GM21723 (cell line): ENCODE data around the gene PPP1CA.
"Not testable (repeated sequence)": the region's sequence is repeated elsewhere in the genome, so short reads cannot be mapped to it uniquely, and the experiment has no call there.

ENCODE experiments used
- ATAC-seq: cut with Tn5 transposase; IDR thresholded peaks from one replicate; pipeline ENCODE4 v1.9.1; 2021; ENCODE audit warnings: mild to moderate bottlenecking, moderate library complexity; ENCODE audit not compliant: unreplicated experiment

Gene PPP1CA

DNA sequence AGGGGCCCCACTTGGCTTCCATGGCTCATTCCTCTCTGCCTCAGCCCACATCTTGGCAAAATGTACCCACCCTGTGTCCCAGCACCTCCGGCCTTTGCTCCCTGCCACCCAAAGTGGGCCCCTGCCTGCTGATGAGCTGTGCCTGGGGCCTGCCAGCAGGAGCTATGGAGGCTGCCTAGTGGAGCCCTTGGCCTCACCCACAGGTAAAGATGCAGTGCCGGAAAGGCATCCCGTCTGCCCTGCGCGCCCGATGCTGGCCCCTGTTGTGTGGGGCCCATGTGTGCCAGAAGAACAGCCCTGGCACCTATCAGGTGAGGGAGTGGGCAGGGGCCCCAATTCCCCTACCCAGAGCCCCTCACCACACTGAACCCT, 3.5 kb upstream of the PPP1CA start:
- ATAC-seq, result no peak

DNA sequence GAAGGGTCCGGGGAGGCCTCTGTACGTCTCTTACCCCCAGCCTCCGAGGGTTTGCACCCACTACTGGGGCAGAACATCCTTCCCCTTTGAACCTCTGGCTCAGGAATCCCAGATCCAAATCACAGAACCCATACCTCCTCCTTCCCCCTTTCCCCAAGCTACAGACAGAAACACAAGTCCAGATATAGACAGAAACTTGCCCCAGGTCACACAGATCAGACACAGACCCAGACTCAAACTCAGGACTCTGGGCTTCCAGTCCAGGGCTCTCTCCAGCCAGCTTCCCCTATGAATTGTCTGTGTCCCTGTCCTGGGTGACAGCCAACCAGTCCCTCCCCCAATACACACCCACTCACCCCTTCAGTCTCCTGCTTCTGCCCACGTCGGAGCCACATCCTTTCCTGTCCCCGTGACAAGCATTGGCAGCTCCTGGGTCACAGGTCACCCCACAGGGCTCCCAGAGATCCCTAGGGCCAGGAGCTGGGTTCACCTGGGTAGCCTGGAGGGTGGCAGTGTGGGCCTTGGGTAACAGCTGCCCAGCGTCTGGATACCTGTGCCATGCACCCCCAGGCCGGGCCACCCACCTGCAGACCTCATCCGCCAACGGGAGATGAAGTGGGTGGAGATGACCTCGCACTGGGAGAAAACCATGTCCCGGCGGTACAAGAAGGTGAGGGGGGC, 3.0 kb upstream of the PPP1CA start:
- ATAC-seq, result no peak

DNA sequence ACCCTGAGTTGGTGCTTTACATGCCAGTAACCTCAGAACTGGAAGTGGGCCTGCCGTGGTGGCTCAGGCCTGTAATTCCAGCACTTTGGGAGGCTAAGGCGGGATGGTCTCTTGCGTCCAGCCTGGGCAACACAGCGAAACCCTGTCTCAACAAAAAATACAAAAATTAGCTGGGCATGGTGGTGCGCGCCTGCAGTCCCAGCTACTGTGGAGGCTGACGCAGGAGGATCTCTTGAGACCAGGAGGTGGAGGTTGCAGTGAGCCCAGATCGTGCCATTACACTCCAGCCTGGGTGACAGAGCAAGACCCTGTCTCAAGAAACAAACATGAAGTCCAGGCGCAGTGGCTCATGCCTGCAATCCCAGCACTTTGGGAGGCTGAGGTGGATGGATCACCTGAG, 1.4 kb upstream of the PPP1CA start:
- ATAC-seq, result not testable (repeated sequence)

DNA sequence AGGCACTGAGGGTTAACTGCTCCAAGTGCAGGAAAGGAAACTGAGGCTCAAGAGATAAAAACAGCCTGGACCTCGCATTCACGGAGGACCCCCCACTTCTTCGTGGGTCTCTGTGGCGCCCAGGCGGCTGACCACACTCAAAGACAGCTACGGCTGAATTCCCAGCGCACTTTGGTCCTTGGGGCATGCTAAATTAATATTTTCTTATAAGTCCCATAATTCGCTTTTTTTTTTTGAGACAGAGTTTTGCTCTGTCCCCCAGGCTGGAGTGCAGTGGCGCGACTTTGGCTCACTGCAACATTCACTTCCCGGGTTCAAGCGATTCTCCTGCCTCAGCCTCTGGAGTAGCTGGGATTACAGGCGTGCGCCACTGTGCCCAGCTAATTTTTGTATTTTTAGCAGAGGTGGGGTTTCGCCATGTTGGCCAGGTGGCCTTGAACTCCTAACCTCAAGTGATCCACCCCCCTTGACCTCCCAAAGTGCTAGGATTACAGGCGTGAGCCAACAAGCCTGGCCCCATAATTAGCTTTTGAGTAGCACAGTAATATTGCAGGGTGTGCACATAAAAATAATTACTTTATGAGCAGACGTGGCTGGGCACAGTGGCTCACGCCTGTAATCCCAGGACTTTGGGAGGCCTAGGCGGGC, 658 bp upstream of the PPP1CA start:
- not testable (repeated sequence) for ATAC-seq

DNA sequence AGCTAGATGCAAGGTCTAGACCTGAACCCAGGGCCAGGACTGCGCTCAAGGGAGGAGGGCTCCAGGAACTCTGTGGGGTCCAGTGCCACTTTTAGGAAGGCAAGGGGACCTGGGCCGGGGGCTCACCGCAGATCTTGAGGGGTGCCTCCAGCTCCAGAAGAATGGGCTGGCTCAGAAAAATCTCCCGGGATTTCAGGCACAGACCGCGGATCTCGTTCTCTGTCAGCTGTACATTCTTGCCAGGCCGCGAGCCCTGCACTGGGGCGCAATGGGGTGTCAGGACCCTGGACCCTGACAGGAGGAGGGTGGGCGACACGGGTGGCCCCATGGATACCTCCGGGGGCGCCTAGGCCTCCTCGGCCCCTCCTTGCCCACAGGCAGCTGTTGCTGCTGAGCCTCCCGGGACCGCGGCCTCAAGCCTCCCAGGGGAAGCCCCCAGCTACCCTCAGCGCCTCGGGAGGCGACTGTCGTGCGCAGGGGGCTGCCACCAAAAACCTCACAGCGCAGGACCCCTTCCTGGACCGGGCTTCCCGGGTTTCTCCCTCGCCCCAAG, 640 bp downstream of the PPP1CA start:
- ATAC-seq, result peak; percentile 14

DNA sequence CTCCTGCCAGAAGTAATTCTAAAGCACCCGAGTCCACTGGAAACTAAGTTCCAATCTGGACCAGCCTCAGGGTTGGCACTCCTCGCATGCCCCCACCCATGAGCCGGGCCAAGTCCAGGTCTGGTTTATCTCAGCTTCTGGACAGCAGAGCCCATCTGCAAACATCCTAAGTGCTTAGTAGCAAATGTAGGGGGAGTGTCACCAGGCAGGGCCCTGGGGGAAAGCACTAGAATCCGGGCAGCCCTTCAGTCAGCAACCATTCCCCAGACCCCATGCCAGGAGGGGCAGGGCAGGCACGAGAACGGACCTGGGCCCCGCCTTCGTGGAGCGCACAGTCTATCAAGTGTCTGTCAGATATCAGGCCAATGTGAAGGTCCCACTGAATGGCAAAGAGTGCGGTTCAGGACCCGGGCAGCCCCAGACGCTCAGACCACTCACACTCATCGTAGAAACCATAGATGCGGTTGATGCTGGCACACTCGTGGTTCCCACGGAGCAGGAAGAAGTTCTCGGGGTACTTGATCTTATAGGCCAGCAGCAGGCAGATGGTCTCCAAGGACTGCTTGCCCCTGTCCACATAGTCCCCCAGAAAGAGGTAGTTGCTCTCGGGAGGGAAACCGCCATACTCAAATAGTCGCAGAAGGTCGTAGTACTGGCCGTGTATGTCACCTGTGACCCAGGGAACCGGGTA, 1.3 kb downstream of the PPP1CA start:
- ATAC-seq, result no peak

DNA sequence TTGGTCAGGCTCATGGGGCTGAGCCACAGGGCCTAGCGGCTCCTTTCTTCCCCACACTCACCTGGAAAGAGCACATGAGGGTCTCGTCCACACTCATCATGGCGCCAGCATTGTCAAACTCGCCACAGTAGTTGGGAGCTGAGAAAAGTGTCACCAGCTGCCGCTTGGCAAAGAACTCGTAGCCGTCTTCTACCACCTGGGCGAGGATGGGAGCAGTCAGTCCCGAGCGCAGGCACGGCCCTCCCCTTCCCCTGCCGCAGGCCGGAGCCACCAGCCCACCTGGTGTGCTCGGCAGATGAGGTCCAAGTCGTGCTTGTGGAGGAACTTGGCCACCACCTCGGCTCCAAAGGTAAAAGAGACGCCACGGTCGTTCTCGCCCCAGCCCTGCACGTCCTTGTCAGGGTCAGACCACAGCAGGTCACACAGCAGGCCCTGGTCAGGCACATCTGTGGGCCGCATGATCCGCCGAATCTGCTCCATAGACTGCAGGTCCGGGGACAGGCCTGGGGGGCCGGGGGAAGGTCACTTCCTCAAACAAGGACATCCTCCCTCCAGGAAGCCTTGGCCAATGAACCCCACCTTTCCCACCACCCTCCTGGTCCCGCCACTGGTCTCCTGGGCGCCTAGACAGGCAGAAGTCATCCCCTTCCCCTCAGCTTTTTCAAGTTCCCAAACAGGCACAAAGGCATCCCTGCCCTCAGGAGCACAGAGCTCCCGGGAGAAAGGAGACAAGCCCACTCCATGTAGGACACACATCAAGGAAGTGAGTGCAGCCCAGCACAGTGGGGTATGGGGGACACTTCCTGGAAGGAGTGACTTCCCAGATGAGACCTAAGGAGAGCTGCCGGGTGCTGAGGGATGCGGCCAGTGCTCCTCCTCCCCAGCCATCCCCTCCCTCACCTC, 2.7 kb downstream of the PPP1CA start:
- ATAC-seq, result no peak

DNA sequence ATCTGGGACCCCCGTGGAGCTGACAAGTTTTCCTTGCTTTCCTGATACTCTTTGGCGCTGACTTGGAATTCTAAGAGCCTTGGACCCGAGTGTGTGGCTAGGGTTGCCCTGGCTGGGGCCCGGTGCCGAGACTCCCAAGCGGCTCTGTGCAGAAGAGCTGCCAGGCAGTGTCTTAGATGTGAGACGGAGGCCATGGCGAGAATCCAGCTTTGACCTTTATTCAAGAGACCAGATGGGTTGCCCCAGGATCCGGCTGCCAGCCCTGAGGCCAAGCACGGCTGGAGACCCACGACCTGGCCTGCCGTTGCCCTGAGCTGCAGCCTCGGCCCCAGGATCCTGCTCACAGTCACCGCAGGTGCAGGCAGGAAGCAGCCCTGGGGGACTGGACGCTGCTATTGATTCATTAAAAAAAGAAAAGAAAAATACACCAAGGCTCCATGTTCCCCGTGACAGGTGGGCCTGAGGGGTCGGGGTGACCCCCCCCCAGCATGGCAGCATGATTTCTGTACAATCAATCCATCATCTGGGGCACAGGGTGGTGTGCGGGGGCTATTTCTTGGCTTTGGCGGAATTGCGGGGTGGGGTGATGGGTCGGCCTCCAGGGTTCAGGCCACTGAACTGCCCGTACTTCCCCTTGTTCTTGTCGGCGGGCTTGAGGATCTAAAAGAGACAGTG, 3.5 kb downstream of the PPP1CA start:
- no peak for ATAC-seq

DNA sequence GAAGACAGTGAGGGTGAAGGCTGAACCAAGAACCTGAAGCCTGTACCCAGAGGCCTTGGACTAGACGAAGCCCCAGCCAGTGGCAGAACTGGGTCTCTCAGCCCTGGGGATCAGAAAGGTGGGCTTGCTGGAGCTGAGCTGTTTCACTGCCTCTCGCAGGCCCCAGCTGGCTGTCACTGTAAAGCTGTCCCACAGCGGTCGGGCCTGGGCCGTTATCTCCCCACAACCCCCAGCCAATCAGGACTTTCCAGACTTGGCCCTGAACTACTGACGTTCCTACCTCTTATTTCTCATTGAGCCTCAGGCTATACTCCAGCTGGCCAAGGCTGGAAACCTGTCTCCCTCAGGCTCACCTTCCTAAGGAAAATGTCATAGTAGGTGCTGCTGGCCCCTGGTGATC, 4.1 kb downstream of the PPP1CA start:
- no peak for ATAC-seq

DNA sequence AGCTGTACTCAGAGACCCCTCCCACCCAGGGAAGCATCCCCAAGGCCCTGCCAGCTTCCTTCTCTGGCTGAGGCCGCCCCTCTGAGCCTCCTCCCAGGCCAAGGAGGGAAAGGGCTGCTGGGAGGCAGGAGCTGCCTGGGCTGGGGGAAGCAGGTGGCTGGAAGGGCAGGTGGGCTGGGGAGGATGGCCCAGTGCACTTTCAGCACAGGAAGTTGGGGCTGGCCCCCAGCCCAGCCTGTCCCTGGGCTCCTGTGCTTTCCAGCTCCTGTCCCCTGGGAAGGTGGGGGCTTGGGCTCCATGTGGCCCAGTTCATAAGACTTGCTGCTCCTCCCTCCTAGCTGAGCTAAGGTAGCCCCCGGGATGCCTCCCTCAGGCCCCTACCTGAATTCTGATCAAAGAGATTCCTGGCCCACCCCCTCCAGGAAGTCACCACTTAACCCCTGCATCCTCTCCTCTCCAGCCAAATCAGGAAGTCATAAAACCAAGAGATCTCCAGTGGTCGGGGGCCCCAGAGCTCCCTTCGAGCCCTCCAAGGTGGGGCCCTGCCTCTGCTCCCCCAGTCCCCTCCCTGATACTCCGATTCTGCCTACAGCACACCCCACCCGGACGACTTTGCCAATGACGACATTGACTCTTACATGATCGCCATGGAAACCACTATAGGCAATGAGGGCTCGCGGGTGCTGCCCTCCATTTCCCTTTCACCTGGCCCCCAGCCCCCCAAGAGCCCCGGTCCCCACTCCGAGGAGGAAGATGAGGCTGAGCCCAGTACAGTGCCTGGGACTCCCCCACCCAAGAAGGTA, 4.9 kb downstream of the PPP1CA start:
- no peak for ATAC-seq

DNA sequence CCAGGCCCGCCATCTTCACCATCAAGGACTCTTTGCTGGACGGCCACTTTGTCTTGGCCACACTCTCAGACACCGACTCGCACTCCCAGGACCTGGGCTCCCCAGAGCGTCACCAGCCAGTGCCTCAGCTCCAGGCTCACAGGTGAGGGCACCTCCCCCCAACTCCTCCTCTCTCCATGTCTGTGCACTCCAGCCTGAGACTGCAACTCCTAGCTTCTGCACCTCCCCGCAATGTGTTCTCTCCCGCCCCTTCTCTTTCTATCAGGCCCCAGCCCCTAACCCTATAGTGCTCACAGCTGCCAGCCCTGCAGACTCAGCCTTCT, 5.4 kb downstream of the PPP1CA start:
- no peak for ATAC-seq

DNA sequence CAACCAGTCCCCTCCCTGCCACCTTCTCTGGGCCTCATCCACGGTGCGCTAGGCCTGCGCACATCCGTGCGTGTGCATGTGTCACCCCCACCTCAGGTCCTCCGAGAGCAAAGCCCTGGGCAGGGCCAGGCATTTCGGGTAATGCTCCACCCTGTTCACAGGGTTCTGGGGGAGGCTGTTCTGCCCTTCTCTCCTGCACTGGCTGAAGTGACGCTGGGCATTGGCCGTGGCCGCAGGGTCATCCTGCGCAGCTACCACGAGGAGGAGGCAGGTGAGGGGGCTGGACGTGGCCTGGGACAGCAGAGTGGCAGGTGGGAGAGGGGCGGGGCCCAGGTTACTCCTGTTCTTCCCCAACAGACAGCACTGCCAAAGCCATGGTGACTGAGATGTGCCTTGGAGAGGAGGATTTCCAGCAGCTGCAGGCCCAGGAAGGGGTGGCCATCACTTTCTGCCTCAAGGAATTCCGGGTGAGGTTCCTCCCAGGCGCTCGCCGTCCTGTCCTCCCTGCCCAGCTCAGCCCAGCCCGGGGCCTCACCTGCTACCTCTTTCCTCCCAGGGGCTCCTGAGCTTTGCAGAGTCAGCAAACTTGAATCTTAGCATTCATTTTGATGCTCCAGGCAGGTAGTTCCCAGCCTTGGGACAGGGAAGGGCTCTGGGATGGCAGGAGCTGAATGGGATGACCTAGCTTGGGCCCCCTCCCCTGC, 6.0 kb downstream of the PPP1CA start:
- ATAC-seq, result no peak

DNA sequence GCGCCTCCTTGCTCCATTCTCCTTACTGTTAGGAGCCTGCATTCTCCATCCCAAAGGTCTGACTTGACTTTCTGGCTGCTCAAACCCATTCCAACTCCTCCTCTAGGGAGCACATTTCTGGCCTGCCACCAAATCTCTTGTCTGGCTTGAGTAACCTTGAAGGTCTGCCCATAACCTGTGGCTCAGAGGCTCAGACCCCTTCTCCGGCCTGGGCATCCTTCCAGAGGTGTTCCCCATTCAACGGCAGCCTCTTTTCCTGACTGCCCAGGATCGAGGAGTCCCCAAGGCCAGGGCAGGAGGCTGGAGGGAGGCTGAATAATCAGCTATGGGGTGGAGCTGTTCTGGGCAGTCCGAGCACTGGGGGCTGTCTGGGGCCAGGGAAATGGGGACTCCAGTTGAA, 7.7 kb downstream of the PPP1CA start:
- ATAC-seq, result no peak

DNA sequence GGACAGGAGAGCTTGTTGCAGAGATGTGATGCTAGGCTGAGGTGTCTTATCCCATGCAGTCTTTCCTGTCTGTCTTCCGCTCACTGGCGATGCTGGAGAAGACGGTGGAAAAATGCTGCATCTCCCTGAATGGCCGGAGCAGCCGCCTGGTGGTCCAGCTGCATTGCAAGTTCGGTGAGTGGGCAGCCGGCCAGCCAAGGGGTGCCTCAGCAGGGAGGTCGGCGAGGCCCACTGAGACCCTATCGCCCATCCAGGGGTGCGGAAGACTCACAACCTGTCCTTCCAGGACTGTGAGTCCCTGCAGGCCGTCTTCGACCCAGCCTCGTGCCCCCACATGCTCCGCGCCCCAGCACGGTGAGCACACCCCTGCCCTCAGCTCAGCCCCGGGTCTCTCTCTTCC, 8.2 kb downstream of the PPP1CA start:
- no peak for ATAC-seq

DNA sequence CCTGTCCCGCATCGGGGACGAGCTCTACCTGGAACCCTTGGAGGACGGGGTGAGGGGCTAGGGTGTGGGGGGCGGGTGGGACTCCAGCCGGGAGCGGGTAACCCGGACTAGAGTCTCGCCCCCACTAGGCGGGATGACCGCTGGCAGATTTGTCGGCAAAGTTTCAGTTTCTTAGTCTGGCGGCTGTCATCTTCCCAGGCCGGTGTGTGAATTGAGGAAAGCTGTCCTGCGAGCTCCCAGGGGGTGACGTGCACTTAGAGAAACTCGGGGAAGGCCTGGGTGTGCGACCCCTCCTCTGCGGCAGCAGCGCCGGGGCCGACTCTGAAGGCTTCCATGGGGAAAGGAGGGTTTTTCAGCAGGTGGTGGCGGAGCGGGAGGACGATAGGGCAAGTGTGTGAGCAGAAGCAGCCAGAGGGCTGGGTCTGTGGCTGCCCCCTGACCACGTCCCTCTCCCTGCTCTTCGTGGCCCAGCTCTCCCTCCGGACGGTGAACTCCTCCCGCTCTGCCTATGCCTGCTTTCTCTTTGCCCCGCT, 9.4 kb downstream of the PPP1CA start:
- peak; percentile 22 for ATAC-seq

DNA sequence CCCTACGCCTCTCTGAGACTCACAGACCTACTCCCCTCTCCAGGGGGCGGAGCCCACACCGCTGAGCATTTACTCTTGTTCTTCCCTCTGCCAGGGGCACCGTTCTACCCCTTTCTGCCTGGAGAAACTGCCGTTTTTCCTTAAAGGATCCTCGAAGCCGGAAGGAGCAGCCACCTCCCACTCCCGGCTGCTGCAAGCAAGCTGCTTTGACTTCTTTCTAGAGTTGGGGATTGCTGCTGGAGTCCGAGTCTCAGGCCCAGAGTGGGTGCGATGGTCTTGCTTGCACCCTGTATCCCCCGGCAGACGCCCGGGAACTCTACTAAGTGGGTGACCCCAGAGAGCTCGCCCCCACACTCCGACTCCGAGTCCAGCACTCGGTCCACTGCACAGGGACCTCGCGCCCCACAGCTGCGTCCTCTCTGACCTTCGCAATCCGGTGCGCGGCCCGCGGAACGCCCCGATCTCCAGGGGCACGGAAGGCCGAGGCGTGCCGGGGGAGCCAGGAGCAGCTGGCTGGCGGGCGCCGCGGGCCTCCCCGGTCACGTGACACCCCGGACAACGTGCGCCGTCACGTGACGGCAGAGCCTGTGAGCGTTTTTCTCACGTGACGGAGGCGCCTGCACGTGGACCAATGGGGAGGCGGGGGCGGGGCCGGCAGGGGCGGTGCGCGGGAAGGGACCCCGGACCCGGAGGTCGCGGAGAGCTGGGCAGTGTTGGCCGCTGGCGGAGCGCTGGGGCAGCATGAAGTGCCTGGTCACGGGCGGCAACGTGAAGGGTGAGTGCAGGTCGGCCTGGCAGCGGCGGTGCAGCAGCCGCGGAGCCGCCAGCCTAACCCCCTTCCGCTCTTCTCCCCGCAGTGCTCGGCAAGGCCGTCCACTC, 10.1 kb downstream of the PPP1CA start, which contains the start of gene RAD9A:
Gene RAD9A, plus strand, starts transcription at position 683 of the 879 bp plus-strand sequence. Its CDS starts 59 bp downstream, at position 742.
- ATAC-seq, result peak; percentile 61

DNA sequence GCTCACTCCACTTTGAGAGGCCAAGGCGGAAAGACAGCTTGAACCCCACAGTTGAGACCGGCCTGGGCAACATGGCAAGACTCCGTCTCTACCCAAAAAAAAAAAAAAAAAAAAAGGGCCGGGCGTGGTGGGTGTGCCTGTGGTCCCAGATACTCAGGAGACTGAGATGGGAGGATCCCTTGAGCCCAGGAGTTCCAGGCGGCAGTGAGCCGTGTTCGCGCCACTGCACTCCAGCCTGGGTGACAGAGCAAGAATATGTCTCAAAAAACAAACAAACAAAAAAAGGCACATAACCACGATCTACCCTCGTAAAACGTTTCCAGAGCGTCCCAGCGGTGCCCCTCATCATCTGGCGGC, 10.7 kb downstream of the PPP1CA start:
- no peak for ATAC-seq

DNA sequence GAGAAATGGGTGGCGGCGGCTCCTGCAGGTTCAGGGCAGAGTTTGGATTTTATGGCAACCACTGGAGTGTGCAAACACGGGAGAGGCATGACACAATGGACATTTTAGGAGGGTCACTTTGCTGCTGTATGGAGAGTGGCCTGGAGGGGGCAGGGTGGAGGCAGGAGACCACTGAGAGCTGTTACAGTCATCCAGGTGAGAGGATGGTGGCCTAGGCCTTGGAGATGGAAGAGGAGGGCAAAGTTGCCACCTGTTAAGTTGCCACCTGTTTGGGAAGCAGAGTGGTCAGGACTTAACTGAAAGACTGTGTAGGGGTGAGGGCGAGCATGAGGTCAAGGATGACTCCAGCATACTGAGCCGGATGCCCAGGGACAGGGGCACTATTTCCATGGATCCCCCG, 12.2 kb downstream of the PPP1CA start:
- no peak for ATAC-seq
